ENCODE data around the gene ANKFY1. TPM values are rescaled to one million over a fixed set of nuclear protein-coding genes. Genes with fewer than 3 reads are reported as not detected.
"Not testable (repeated sequence)": the region's sequence is repeated elsewhere in the genome, so short reads cannot be mapped to it uniquely, and the experiment has no call there.

The ANKFY1 gene
- total RNA-seq, 2 experiments from 2014 or later = 35.4 to 36.6 TPM

DNA sequence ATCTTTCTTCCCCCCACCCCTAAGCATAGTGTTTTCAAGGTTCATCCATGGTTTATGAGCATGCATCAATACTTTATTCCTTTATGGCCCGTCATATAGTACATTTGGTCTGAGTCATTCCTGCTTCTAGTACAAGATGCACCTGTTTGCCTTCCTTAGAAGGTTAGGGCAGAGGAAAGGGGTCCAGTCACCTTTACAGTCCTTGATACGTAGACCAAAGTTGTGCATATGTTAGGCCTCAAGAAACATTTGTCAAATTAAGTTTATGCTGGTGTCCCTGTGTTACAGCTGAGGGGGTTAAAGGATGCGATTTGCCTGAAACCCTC, 119.4 kb downstream of the ANKFY1 start:
- ChIA-PET CTCF (interaction anchor here (1.8 kb wide), 1 partner anchor 11 kb away, joined by 4 read pairs; no protein-coding TSS in a partner anchor), POLR2A (interaction anchor here (0.8 to 2.8 kb wide), 4 partner anchors 10 to 179 kb away, joined by 3 to 26 read pairs (median 9); no protein-coding TSS in a partner anchor)

DNA sequence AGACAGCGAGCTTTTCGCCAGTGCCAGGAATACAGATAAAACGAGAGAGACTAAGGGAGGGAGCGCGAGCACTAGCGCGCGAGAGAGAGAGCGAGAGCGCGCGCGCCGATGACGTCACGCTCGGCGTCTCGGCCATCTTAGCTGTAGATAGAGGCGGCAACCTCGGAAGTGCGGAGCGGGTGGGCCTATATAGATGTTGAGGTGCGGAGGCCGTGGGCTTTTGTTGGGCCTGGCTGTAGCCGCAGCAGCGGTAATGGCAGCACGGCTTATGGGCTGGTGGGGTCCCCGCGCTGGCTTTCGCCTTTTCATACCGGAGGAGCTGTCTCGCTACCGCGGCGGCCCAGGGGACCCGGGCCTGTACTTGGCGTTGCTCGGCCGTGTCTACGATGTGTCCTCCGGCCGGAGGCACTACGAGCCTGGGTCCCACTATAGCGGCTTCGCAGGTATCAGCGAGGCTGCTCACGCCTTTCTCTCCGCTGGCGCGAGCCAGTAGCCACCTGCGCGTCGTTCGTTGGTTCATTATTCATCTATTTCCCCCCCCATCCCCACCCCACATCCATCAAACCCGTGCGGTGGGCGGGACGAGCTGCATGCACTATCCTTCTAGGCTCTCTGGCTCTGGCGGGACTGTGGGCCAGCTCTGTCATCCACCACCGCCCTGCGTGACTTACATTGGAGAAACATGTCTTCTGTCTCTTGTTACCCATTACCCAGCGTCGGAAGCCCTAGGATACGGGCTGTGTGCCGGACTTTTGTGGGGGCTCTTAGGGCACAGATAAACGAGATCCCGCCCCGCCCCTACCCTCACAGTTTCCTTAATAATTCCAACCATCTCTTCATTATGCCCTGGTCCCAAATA, 120.0 kb downstream of the ANKFY1 start:
- ChIA-PET POLR2A (interaction anchor here (0.5 to 2.8 kb wide), 17 partner anchors 10 to 595 kb away, joined by 3 to 26 read pairs (median 4); partner anchors contain the start of gene SPNS3), CTCF (interaction anchor here (0.6 to 1.6 kb wide), 3 partner anchors 32 to 338 kb away, joined by 3 to 7 read pairs (median 5); partner anchors contain the start of gene NCBP3)

GRCh38 chr17:4142107-4142900, 121.5 kb downstream of the ANKFY1 start:
- CTCF ChIA-PET = interaction anchor here (1.5 to 1.6 kb wide), 2 partner anchors 34 to 296 kb away, joined by 3 to 7 read pairs; partner anchors contain the start of gene NCBP3
- POLR2A ChIA-PET = interaction anchor here (0.6 to 2.8 kb wide), 8 partner anchors 20 to 827 kb away, joined by 3 to 26 read pairs (median 4); partner anchors contain the start of gene SPNS3

DNA sequence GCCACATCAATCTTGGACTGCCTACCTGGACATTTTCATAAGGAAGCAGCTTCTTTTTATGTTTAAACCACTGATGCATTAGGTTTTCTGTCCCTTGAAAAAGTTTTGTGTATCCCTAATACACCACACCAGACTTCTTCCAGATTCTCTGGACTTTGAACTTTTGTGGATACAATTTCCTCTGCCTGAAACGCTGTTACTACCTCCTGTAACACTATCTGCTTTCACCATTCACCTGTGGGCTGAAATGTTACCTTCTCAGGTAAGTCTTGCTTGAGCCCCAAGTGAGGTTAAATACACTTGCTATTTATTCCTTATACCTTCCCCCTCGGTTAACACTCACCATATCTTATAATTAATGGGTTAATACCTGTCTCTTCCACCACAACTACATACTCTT, 123.7 kb downstream of the ANKFY1 start:
- CTCF ChIA-PET = no interaction called here
- POLR2A ChIA-PET = no interaction called here

GRCh38 chr17:4138906-4139526, 124.8 kb downstream of the ANKFY1 start:
- POLR2A ChIA-PET = interaction anchor here (0.6 kb wide), 1 partner anchor 193 kb away, joined by 3 read pairs; no protein-coding TSS in a partner anchor
- CTCF ChIA-PET = not testable (repeated sequence)

GRCh38 chr17:4136373-4136772, 127.4 kb downstream of the ANKFY1 start:
- POLR2A ChIA-PET = interaction anchor here (0.7 kb wide), 1 partner anchor 92 kb away, joined by 5 read pairs; no protein-coding TSS in a partner anchor
- CTCF ChIA-PET = no interaction called here

DNA sequence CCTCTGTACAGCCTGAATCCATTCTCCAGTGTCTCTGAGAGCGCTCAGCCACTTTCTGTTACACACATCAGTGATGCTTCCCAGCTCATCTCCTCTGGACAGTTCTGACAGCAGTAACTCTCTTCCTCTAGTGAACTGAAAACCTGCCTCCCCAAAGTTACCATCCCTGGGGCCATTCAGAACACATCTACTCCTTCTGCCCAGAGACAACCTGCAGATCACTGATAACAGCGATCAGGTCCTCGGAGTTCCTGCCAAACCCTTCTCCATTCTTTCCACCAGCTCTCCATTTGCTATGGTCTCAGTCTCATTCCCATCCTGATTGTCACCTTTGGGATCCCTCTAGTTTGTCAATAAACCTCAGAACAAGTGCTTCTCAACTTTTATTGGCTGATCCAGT, 128.3 kb downstream of the ANKFY1 start:
- POLR2A ChIA-PET = interaction anchor here (0.7 kb wide), 1 partner anchor 93 kb away, joined by 5 read pairs; no protein-coding TSS in a partner anchor
- CTCF ChIA-PET = no interaction called here

- ChIA-PET CTCF (interaction anchor here (0.6 kb wide), 1 partner anchor 391 kb away, joined by 3 read pairs; no protein-coding TSS in a partner anchor), POLR2A (no interaction called here)
Observed at GRCh38 chr17:4134721-4135120, 129.1 kb downstream of the ANKFY1 start.

DNA sequence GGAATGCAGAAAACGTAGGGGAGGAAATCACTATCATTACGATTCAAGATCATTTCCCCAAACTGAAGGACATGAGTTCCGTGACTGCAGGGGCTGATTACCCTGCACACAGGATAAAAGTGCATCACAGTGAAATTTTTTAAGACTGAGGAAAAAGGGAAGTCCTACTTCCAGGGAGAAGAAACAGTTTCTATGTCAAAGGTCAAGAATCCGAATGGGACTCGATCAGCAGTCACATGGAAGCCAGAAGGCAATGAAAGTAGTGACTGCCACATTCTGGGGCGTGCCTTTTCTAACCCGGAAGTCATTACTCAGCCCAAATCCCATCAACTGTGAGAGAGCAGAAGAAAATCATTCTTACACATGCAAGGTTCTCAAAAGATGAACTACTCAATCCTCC, 133.1 kb downstream of the ANKFY1 start:
- POLR2A ChIA-PET = no interaction called here
- CTCF ChIA-PET = no interaction called here

DNA sequence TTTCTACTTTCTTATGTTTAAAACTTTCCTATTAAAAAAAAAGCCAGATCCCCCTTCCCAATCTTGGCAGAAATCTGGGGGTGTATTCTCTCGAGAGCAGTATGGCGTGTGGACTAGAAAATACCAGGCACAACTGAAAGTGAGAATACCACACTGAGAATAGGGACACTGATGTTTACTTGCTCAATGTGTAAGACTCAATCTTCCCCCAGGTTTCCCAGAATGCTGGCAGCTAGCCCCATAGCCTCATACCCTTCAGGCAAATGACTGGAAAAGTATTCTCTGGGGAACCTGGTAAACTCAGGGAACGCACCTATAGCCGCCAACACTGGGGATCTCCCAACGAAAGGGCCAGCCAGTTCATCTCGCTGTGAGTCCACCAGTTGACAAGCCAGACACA, 136.2 kb downstream of the ANKFY1 start:
- POLR2A ChIA-PET = interaction anchor here (0.5 kb wide), 1 partner anchor 51 kb away, joined by 6 read pairs; no protein-coding TSS in a partner anchor
- CTCF ChIA-PET = no interaction called here

DNA sequence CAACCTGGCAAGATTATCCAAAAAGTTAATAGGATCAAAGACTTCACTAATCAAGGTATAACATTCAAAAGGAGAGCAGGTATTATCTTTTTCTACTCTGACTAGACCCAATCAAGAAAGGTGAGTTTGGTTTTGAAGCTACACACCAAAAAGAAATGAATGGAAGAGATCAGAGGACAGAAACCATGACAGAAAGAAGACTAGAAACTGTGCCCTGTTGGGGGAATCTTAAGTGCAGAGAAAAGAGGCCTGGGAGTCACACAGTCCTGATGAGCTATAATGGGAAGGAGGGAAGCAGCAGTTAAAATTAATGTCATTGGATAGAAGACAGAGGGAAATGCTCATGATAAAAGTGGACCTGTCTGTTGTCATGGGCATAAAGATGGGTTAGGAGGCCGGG, 138.2 kb downstream of the ANKFY1 start:
- ChIA-PET CTCF (no interaction called here), POLR2A (no interaction called here)

- POLR2A ChIA-PET = no interaction called here
- CTCF ChIA-PET = no interaction called here
Observed at GRCh38 chr17:4124999-4125398, 138.8 kb downstream of the ANKFY1 start.

GRCh38 chr17:4120332-4120731, 143.4 kb downstream of the ANKFY1 start:
- ChIA-PET CTCF (interaction anchor here (0.9 kb wide), 1 partner anchor 79 kb away, joined by 3 read pairs; no protein-coding TSS in a partner anchor), POLR2A (no interaction called here)

GRCh38 chr17:4119299-4119698, 144.5 kb downstream of the ANKFY1 start:
- POLR2A ChIA-PET = no interaction called here
- CTCF ChIA-PET = interaction anchor here (0.9 kb wide), 1 partner anchor 80 kb away, joined by 3 read pairs; no protein-coding TSS in a partner anchor

DNA sequence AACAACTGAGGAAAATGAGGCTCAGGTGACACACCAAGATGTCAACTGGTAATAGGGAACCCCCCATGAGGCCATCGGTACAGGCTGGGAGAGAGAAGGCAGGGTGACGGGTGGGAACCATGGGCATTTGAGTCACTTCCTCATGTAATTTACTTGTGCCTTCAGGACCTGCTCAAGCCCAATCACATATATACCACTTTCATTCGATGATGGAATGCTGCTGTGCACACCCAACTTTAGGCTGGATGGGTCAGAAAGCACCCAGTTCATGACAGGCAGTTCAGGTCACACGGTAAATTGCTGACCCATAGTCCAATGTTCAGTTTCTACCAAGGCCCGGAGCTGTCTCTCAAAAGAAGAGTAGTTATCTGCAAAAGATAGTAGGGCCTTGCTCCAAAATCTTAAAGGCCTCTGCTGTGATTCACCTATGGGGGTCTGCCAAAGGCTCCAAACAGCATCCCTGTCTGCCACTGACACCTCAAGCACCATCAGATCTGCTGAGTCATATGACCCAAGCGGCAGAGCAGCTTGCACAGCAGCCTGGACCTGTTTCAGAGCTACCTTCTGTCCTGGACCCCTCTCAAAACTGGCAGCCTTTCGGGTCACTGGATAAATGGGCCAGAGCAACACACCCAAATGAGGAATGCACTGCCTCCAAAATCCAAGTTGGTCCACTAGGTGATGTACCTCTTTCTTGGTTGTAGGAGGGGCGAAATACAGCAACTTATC, 145.6 kb downstream of the ANKFY1 start:
- ChIA-PET CTCF (no interaction called here), POLR2A (no interaction called here)

- POLR2A ChIA-PET = no interaction called here
- CTCF ChIA-PET = no interaction called here
Observed at GRCh38 chr17:4116516-4116915, 147.3 kb downstream of the ANKFY1 start.
